Mucosa of descending colon (tissue), 3 donors: ENCODE results near the gene BCLAF1. TPM values are rescaled to one million over a fixed set of nuclear protein-coding genes. Genes with fewer than 3 reads are reported as not detected.

Experiments used
- ATAC-seq: fragments of 200-7000 bp; cut with Tn5 transposase; one replicate; pipeline ENCODE4 v1.9.1; 2020; ENCODE audit warnings: mild to moderate bottlenecking, moderate library complexity
- DNase-seq, 3 donors: peaks; one replicate each; pipeline ENCODE4 v3.0.0-alpha.2; 2020
- H3K36me3 ChIP-seq: fragments of 200-600 bp; one replicate; pipeline ENCODE4 v1.8.0; 2021; ENCODE audit warnings: low read depth, mild to moderate bottlenecking
- H3K4me1 ChIP-seq: fragments of 200-600 bp; one replicate; pipeline ENCODE4 v1.8.0; 2021; ENCODE audit warnings: low read depth, mild to moderate bottlenecking
- H3K4me3 ChIP-seq: fragments of 200-600 bp; one replicate; pipeline ENCODE4 v1.8.0; 2021; ENCODE audit warnings: mild to moderate bottlenecking
- H3K9me3 ChIP-seq: fragments of 200-600 bp; one replicate; pipeline ENCODE4 v1.8.0; 2021; ENCODE audit warnings: mild to moderate bottlenecking
- intact Hi-C, 2 donors: fragments of 100-400 bp; cut with DNase I in 1 of 2; cut with micrococcal nuclease in 1 of 2; formaldehyde crosslinking; loops; one replicate each; pipeline versions ENCODE4 v1.11.0 to v1.11.1; 2022; cut with DNase I, micrococcal nuclease
- total RNA-seq, 3 donors: library from RNA; stranded (reverse); fragmentation: NEBNext Ultra II Directional in 2 of 3; extraction: Animal tissue kit (Norgen Biotek cat#: 25700) in 2 of 3; gene quantifications; one replicate each; pipeline versions ENCODE4 v1.2.1 to v1.2.4, GENCODE V29; 2021 to 2023
- TF ChIP-seq, protein P1 (sequence below): fragments of 200-600 bp; IDR thresholded peaks from one replicate; pipeline ENCODE4 v1.8.0; 2022; ENCODE audit warnings: antibody characterized with exemption, mild to moderate bottlenecking
- donor health status: DM: no; HTN: no; CAD: no; lungs with moderate emphysema.
- donor health status: DM: no; HTN: no; CAD: no.
- donor health status: DM: no; HTN: yes; CAD: no.

BCLAF1 gene
- total RNA-seq, 3 donors from 2014 or later = 111 to 130 (median 123) TPM

DNA sequence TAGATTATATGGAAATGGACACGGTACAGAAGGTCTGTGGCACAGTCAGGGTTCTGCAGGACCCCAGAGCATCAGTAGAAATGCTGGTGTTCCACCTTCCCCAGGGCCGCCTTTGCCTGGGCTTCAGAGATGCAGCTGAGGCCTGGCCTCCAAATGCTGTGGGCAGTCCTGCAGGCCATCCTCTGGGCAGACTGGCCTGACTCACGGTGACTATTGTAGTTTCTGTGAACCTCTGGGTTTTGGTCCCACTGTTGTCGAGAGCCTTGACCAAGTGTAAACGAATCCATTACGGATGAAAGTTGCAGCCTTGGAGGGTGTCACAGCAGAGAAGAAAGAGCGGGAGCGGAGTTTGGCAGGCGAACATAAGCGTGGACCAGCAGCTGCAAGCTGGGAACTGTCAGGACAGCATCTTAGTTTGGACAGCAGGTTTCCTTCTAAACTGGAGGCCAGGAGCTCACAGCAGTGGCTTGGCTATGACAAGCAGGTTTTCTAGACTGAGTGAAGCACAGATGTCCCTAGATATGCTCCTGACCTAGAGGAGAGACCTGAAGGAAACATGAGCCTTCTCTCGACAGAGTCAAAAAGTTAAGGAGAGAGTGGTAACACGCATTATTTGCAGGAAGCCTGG is 46.2 kb upstream of the BCLAF1 start:
- DNase-seq (no peak), ATAC-seq (peak; percentile 10)
- Histone ChIP-seq H3K4me1 (no peaks in the 10 kb centered on the region), H3K4me3 (no peak overlapping the region), H3K9me3 (no peaks in the 10 kb centered on the region), H3K36me3 (no peaks in the 10 kb centered on the region)
- intact Hi-C loops = no loop called here
- TF ChIP-seq, protein P1, sequence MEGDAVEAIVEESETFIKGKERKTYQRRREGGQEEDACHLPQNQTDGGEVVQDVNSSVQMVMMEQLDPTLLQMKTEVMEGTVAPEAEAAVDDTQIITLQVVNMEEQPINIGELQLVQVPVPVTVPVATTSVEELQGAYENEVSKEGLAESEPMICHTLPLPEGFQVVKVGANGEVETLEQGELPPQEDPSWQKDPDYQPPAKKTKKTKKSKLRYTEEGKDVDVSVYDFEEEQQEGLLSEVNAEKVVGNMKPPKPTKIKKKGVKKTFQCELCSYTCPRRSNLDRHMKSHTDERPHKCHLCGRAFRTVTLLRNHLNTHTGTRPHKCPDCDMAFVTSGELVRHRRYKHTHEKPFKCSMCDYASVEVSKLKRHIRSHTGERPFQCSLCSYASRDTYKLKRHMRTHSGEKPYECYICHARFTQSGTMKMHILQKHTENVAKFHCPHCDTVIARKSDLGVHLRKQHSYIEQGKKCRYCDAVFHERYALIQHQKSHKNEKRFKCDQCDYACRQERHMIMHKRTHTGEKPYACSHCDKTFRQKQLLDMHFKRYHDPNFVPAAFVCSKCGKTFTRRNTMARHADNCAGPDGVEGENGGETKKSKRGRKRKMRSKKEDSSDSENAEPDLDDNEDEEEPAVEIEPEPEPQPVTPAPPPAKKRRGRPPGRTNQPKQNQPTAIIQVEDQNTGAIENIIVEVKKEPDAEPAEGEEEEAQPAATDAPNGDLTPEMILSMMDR = no peak

DNA sequence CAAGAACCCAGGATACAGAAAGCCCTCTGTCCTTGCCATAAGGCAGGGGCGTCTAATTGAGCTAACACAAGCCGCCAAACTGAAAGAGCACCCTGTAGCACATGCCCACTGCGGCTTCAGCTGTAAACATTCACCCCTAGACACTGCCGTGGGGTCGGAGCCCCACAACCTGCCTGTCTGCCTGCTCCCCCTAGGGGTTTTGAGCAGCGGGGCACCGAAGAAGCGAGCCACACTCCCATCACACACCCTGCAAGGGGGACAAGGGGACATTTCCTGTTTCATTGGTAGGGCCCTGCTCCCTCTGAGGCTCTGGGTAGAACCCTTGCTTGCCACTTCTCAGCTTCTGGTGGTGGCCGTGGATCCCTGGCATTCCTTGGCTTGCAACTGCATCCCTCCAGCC is 45.2 kb upstream of the BCLAF1 start:
- no peaks in the 10 kb centered on the region for H3K9me3 ChIP-seq
- intact Hi-C loops = no loop called here
- DNase-seq (no peak), ATAC-seq (peak; percentile 14)
- no peak overlapping the region for H3K4me3 ChIP-seq
- TF ChIP-seq, protein P1 = no peak
- H3K36me3 ChIP-seq = no peaks in the 10 kb centered on the region
- H3K4me1 ChIP-seq = no peaks in the 10 kb centered on the region

DNA sequence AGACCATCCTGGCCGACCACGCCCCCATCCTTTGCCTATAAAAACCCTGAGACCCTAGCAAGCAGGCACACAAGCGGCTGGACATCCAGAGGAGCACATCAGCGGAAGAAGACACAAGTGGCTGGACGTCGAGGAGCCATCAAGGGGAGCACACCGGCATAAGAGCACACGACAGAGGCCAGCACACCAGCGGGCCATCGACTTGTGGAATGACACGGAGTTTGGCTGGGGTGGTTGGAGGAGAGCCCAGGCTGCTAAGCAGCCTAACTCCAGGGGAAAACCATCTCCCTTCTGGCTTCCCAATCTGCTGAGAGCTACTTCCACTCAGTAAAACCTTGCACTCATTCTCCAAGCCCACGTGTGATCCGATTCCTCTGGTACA is 44.8 kb upstream of the BCLAF1 start:
- TF ChIP-seq, protein P1 = no peak
- no peak overlapping the region for H3K4me3 ChIP-seq
- no peak for DNase-seq
- intact Hi-C loops = no loop called here
- no peak for ATAC-seq
- H3K9me3 ChIP-seq = no peaks in the 10 kb centered on the region
- no peaks in the 10 kb centered on the region for H3K4me1 ChIP-seq
- H3K36me3 ChIP-seq = no peaks in the 10 kb centered on the region

DNA sequence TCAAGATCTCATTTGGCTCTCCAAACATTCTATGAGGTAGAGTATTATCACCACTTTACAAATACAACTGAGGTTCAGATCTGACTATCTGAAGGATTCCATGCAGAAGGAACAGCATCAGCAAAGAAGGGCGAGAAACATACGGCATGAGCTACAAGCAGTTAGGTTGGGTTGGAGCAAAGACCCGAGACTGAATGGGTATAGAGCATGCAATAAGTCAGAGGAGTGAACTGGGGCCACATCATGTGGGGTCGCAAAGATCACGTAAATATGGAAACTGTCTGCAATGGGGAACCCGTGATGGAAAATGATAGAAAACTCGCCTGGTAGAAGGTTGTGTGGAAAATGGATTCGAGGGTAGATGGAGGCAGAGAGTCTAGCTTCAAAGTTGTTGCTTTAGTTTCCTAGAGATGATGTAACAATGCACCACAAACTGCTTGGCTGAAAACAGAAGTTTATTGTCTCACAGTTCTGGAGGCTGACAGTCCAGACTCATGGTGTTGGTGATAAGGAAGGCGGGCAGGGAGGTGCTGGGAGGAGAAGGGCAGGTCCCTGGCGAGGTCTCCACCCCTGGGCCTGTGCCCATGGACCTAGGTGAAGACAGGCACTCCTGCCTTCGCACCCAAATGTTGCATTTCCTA is 44.3 kb upstream of the BCLAF1 start:
- H3K36me3 ChIP-seq = no peaks in the 10 kb centered on the region
- no peaks in the 10 kb centered on the region for H3K4me1 ChIP-seq
- TF ChIP-seq, protein P1 = no peak
- ATAC-seq (peak; percentile 67), DNase-seq (peak in 2 of 3 donors; percentile 11 to 41)
- H3K9me3 ChIP-seq = no peaks in the 10 kb centered on the region
- intact Hi-C loops = no loop called here
- no peak overlapping the region for H3K4me3 ChIP-seq

DNA sequence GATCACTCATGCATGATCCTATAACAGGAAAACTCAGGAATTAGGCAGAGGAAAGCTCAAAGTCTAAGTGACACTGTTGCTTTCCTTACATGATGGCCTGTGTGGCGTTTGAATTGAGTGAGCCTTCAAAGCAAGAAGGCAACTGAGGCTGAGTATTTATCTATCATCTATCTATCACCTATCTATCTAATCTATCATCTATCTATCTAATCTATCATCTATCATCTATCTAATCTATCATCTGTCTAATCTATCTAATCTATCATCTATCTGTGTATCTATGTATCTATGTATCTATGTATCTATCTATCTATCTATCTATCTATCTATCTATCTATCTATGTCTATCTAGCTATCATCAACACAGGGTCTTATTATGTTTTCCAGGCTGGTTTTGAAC is 41.8 kb upstream of the BCLAF1 start:
- Histone ChIP-seq H3K36me3 (no peaks in the 10 kb centered on the region), H3K4me3 (no peak overlapping the region), H3K4me1 (no peaks in the 10 kb centered on the region), H3K9me3 (no peaks in the 10 kb centered on the region)
- no peak for ATAC-seq
- no peak for DNase-seq
- intact Hi-C loops = no loop called here
- TF ChIP-seq, protein P1 = no peak
